Measurements from ENCODE around the gene NXNL1. TPM values are rescaled to one million over a fixed set of nuclear protein-coding genes. Genes with fewer than 3 reads are reported as not detected.

Gene NXNL1
- total RNA-seq, 1 experiment from 2014 or later = not detected

DNA sequence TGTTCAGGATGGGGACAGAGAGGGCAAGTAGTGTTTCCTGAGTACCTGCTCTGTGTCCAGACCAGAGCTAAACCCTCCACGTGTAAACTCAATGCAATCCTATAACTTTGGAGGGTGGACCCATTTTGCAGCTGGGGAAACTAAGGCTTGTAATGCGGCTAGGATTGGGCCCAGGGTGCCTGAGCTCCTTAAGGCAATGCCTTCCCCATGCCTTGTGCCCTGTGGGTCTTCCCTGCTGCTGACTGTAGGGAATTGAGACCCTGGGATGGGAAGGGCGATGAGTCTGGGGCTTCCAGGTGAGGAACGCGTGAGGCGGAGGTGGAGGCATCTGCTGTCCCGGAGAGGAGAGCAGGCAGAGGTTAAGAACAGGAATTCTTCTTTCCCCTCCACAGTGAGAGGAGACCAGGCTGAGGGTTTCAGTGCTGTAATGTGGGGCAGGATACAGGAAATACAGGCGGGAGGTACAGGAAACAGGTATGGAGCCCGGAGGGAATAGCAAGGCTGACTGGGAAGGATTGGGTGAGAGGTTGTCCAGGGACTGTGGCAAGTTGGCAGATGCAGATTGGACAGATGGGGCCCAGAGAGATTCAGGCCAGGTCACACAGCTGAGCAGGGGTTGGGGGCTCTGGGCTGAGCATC is 28.8 kb upstream of the NXNL1 start:
- no peak overlapping the region for H3K4me3 ChIP-seq (ENCODE audit: low read depth in 2 of 2, low read length in 2 of 2)
- H3K4me1 ChIP-seq (ENCODE audit: control insufficient read depth, insufficient read depth, low read length) = no peaks in the 10 kb centered on the region
- H3K36me3 ChIP-seq (ENCODE audit: control insufficient read depth, insufficient read depth, low read length) = no peaks in the 10 kb centered on the region
- ATAC-seq (no peak), DNase-seq (ENCODE audit: low read depth, low spot score) (no peak)
- H3K27ac ChIP-seq (ENCODE audit: low read length) = no peak overlapping the region
- ChIA-PET CTCF (interaction anchor here (0.6 kb wide), 1 partner anchor 8 kb away, joined by 4 read pairs; no protein-coding TSS in a partner anchor), POLR2A (no interaction called here)
- intact Hi-C loops (cut with micrococcal nuclease; ENCODE audit: unreplicated experiment) = no loop called here
- BruUV-seq (replicated peaks) = no TSS peak
- no peaks in the 10 kb centered on the region for H3K27me3 ChIP-seq (ENCODE audit: control insufficient read depth, insufficient read depth, low read length)
- in situ Hi-C loops (cut with HindIII; ENCODE audit: low pct_unique_long_range_greater_than_20kb, low sequenced_read_pairs) = no loop called here
- no peaks in the 10 kb centered on the region for H3K9me3 ChIP-seq (ENCODE audit: control insufficient read depth, insufficient read depth, low read depth, low read length)
- TF ChIP-seq SIN3A (IDR thresholded peaks at IDR 0.05; ENCODE audit: borderline replicate concordance, insufficient read depth, low read depth, low read length) = no peak
- TF ChIP-seq, protein P1, sequence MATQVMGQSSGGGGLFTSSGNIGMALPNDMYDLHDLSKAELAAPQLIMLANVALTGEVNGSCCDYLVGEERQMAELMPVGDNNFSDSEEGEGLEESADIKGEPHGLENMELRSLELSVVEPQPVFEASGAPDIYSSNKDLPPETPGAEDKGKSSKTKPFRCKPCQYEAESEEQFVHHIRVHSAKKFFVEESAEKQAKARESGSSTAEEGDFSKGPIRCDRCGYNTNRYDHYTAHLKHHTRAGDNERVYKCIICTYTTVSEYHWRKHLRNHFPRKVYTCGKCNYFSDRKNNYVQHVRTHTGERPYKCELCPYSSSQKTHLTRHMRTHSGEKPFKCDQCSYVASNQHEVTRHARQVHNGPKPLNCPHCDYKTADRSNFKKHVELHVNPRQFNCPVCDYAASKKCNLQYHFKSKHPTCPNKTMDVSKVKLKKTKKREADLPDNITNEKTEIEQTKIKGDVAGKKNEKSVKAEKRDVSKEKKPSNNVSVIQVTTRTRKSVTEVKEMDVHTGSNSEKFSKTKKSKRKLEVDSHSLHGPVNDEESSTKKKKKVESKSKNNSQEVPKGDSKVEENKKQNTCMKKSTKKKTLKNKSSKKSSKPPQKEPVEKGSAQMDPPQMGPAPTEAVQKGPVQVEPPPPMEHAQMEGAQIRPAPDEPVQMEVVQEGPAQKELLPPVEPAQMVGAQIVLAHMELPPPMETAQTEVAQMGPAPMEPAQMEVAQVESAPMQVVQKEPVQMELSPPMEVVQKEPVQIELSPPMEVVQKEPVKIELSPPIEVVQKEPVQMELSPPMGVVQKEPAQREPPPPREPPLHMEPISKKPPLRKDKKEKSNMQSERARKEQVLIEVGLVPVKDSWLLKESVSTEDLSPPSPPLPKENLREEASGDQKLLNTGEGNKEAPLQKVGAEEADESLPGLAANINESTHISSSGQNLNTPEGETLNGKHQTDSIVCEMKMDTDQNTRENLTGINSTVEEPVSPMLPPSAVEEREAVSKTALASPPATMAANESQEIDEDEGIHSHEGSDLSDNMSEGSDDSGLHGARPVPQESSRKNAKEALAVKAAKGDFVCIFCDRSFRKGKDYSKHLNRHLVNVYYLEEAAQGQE (IDR thresholded peaks at IDR 0.05; ENCODE audit: insufficient read depth in 1 of 2, low read depth in 2 of 2, low read length in 1 of 2) = no peak
- TF ChIP-seq, protein P2, sequence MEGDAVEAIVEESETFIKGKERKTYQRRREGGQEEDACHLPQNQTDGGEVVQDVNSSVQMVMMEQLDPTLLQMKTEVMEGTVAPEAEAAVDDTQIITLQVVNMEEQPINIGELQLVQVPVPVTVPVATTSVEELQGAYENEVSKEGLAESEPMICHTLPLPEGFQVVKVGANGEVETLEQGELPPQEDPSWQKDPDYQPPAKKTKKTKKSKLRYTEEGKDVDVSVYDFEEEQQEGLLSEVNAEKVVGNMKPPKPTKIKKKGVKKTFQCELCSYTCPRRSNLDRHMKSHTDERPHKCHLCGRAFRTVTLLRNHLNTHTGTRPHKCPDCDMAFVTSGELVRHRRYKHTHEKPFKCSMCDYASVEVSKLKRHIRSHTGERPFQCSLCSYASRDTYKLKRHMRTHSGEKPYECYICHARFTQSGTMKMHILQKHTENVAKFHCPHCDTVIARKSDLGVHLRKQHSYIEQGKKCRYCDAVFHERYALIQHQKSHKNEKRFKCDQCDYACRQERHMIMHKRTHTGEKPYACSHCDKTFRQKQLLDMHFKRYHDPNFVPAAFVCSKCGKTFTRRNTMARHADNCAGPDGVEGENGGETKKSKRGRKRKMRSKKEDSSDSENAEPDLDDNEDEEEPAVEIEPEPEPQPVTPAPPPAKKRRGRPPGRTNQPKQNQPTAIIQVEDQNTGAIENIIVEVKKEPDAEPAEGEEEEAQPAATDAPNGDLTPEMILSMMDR (IDR thresholded peaks at IDR 0.05) = no peak
- no peak for TF ChIP-seq POLR2AphosphoS5 (IDR thresholded peaks at IDR 0.05; ENCODE audit: low read depth, low read length)
- no peak for TF ChIP-seq TCF7L2 (IDR thresholded peaks at IDR 0.05; ENCODE audit: low read depth, low read length)

DNA sequence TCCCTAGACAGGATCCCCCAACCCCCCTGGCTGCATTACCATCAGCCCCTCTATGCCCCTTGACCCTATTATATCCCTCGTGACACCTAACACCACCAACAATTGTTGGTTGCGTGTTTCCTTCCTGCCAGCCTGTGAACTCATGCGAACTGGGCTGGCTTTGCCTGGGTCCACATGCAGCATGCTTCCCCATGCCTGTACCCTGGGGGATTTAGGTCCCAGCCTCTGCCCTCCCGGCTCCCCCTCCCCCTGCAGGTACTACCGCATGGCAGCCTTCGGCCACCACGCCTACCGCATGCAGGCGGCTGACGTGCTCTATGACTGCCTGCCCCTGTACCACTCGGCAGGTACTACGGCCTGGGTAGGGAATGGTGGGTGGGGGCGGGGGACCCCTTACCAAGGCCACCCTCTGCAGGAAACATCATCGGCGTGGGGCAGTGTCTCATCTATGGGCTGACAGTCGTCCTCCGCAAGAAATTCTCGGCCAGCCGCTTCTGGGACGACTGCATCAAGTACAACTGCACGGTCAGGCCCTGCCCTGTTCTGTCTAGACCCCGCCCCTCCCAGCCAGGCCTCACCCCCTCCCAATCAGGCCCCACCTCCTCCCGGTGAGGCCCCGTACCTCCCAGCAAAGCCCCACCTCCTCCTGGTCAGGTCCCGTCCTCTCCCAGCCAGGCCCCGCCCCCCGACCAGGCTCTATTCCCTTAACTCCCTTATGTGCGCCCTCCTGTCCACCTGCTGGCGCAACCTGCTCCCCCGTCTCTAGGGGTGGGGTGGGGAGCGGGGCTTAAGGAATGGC is 28.1 kb upstream of the NXNL1 start:
- no peaks in the 10 kb centered on the region for H3K4me1 ChIP-seq (ENCODE audit: control insufficient read depth, insufficient read depth, low read length)
- H3K36me3 ChIP-seq (ENCODE audit: control insufficient read depth, insufficient read depth, low read length) = no peaks in the 10 kb centered on the region
- in situ Hi-C loops (cut with HindIII; ENCODE audit: low pct_unique_long_range_greater_than_20kb, low sequenced_read_pairs) (no loop called here), intact Hi-C loops (cut with micrococcal nuclease; ENCODE audit: unreplicated experiment) (no loop called here)
- ChIA-PET CTCF (no interaction called here), POLR2A (no interaction called here)
- no peaks in the 10 kb centered on the region for H3K27me3 ChIP-seq (ENCODE audit: control insufficient read depth, insufficient read depth, low read length)
- no TSS peak for BruUV-seq (replicated peaks)
- H3K27ac ChIP-seq (ENCODE audit: low read length) = no peak overlapping the region
- TF ChIP-seq, protein P1 (IDR thresholded peaks at IDR 0.05; ENCODE audit: insufficient read depth in 1 of 2, low read depth in 2 of 2, low read length in 1 of 2) = no peak
- TF ChIP-seq, protein P2 (IDR thresholded peaks at IDR 0.05) = no peak
- TF ChIP-seq POLR2AphosphoS5 (IDR thresholded peaks at IDR 0.05; ENCODE audit: low read depth, low read length) = no peak
- TF ChIP-seq TCF7L2 (IDR thresholded peaks at IDR 0.05; ENCODE audit: low read depth, low read length) = no peak
- TF ChIP-seq SIN3A (IDR thresholded peaks at IDR 0.05; ENCODE audit: borderline replicate concordance, insufficient read depth, low read depth, low read length) = no peak
- DNase-seq (ENCODE audit: low read depth, low spot score) (no peak), ATAC-seq (peak; percentile 90)
- no peaks in the 10 kb centered on the region for H3K9me3 ChIP-seq (ENCODE audit: control insufficient read depth, insufficient read depth, low read depth, low read length)
- no peak overlapping the region for H3K4me3 ChIP-seq (ENCODE audit: low read depth in 2 of 2, low read length in 2 of 2)

All from Panc1 (cell line).